GDM1 (cell line): ENCODE data around the gene NNT.
"Not testable (repeated sequence)": the region's sequence is repeated elsewhere in the genome, so short reads cannot be mapped to it uniquely, and the experiment has no call there.

Source experiments
- DNase-seq: peaks from one replicate; lab custom pipeline; 2025; lab: John Stamatoyannopoulos, UW

Gene NNT

DNA sequence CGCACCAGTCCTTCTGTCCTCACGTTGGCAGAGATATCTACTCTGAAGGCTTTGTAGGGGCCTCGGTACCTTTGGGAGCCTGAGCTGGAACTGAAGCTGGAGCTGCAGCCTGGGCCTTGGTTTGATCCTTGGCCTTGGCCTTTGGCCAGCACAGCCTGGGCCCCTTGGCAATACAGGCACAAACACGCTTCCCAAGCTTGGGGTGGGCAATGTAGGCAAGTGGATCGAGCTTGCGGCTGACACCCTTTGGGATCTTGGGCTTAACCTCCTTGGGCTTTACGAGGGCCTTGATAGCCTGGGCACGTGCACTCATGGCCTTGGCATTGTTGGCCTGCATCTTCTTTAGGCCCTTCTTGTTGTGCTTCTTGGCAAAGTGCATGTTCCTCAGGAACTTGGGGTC is 63.7 kb downstream of the NNT start:
- not testable (repeated sequence) for DNase-seq

GRCh38 chr5:43667379-43667778 is 64.4 kb downstream of the NNT start:
- not testable (repeated sequence) for DNase-seq

DNA sequence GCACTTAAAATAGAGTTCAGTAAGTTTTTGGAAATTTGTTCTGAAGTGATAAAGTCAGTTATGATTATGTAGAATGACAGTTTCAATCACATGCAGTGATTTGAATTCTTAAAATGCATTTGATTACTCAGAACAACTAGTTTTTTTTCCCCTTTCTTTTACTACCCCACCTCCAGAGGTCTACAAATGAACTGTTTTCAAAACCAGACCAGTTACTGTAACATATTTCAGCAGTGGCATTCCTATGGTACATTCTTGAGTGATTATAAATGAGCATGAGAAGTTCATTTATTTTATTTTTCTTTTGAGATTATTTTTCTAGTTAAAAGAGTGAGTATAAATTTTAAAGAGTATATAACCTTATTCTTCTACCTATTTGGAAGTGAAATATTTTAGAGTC is 71.6 kb downstream of the NNT start:
- DNase-seq: no peak

DNA sequence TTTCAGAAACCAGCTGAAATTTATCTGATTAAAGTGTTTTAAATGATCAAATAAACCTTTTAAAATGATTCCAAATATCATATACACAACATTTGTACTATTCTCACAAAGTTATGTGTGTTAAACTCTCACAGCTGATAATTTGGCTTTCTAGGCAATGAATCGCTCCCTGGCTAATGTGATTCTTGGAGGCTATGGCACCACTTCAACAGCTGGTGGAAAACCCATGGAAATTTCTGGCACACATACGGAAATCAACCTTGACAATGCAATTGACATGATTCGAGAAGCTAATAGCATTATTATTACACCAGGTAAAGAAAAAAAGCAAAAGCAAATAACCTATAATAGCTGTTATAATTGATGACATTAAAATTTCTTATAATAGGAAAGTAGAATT is 72.4 kb downstream of the NNT start:
- DNase-seq: no peak

GRCh38 chr5:43676083-43676840 is 73.3 kb downstream of the NNT start:
- DNase-seq: no peak

DNA sequence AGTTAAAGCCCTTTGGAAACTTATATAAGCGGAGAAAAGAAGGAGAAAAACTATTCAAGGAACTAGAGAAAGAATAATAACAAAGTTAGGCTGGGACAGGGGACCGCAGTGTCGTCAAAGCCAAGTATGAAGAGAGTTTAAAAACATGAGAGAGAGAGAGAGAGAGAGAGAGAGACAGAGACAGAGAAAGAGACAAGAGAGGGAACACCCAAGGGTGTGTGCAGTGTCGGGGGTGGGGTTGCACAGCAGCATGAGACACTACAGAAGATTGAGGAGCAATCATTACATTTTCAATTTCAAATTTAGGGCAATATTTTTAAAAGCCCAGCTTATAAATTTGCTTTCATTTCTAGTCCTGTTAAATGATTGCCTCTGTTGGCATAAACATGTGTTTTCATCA is 74.3 kb downstream of the NNT start:
- DNase-seq: no peak

DNA sequence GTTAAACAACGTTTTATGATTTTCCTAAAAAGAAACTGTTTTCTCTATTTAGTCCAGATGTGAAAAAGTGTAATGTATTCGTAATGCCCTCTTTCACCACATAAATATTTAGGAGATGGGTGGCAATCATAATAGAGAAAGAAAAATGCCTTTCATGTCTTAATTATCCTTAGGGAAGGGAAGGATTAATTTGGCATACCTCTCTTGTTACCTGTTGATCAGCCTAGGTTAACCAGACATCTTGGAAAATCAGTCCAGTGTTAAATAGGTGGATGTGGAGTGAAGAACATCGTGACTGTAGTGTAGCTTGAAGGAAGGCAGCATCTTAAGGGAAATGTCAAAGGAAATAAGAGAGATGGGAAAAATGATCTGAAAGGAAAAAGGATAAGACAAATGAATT is 76.2 kb downstream of the NNT start:
- no peak for DNase-seq

DNA sequence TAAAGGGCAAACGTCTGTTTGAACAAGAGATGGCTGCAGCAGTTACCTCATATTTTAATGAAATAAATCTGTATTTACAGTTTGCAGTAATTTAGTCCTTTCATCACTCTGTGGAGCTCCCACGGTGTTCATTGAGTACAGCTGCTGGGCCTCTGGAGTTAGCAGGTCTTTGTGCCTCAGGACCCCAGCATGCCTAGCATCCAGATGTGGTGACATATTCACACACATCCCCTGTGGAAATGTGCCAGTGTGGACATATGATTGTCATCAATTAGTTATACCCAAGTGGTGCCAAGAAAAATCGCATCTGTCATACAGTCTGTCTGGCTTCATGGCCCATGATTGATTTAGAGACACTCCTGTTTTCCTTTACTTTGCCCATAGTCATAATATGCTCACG is 77.3 kb downstream of the NNT start:
- DNase-seq: no peak

- DNase-seq: no peak
These were observed 81.0 kb downstream of the NNT start for GRCh38 chr5:43683884-43684471.

DNA sequence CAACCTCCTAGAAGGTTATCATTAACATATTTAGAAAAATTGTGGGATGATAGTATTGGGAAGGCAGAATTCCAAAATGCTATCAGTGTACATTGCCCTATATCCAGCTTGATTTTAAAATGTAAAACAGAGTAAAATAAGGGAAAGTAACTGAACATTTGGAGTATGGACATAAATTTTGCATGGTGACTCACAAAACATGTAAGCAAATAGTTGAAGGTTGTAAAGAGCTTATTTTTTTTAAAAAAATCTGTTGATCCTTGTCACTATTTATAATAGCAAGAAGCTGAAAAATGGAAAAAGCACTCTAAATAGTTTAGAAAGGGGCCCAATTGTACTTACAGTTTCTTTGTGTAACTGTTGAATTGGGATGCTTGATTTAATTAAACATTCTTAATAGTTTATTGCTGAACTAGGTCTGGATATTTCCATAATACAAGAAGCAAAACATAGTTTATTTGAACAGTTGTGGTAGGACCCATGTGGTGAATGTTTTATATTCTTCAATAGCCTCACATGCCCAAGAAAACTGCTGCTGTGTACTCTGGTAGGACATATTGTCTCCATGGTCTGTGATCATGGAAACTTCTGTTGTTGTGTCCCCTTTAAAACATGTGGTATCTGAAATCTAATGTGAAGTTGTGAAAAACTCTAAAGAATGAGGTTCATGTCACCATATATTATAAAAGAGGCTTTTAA is 82.4 kb downstream of the NNT start:
- no peak for DNase-seq

DNA sequence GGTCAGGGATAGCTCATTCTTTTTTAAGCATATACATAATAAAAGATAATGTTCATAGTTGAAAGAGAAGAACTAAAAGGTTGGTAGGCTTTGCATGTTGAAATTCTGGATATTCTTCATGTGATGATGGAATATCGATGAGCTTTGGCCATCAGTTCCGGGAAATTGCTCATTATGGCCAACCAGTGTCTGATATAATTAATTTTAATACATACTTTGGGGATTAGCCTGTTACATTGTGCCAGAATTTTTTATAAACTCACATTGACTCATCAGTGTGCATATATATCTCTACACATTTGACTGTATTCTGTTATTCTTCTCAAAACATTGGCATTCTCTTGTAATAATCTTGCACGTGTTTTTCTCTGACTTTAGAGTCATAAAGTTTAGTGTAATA is 84.3 kb downstream of the NNT start:
- no peak for DNase-seq

DNA sequence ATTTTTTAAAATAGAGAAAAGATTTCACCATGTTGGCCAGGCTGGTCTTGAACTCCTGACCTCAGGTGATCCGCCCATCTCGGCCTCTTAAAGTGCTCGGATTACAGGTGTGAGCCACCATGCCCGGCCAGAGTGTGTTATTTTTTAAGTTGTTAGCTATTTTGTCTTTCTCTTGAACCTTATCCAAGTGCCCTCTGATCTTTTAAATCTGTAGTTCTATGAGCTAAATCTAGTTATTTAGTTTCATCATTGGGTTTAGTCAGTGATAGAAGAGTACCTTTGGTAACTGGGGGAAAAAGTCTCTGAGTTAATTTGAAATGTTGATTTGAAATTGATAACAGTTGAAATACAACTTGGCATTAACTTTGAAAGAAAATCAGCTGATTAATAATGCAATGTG is 88.3 kb downstream of the NNT start:
- DNase-seq: no peak

GRCh38 chr5:43691893-43692292 is 88.9 kb downstream of the NNT start:
- DNase-seq: no peak

GRCh38 chr5:43693411-43693810 is 90.4 kb downstream of the NNT start:
- no peak for DNase-seq

- no peak for DNase-seq
These were observed 91.0 kb downstream of the NNT start for GRCh38 chr5:43694027-43694426.

DNA sequence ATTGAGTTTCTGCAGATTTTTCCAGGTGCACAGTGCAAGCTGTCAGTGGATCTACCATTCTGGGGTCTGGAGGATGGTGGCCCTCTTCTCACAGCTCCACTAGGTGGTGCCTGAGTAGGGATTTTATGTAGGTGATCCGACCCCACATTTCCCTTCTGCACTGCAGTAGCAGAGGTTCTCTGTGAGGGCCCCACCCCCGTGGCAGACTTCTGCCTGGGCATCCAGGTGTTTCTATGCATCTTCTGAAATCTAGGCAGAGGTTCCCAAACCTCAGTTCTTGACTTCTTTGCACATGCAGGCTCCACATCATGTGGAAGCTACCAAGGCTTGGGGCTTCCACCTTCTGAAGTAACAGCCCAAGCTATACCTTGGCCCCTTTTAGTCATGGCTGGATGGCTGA is 93.5 kb downstream of the NNT start:
- DNase-seq: not testable (repeated sequence)

DNA sequence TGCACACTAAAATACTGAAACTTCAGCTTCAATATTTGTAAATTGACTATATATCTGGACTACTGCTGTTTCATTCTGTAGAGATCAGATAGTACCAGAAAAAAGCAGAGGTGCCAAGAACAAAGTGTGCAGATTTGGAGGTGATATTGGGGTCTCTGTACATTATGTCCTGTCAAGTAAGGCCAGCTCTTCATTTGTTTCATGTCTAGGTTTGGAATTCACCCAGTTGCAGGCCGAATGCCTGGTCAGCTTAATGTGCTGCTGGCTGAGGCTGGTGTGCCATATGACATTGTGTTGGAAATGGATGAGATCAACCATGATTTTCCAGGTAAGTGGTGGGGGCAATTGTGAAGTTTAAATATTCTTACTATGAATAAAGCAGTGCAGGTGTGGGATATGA is 96.9 kb downstream of the NNT start:
- DNase-seq: no peak

GRCh38 chr5:43700601-43701000 is 97.6 kb downstream of the NNT start:
- no peak for DNase-seq

GRCh38 chr5:43701227-43701626 is 98.2 kb downstream of the NNT start:
- DNase-seq: no peak

- no peak for DNase-seq
These were observed 99.3 kb downstream of the NNT start for GRCh38 chr5:43702293-43702692.

DNA sequence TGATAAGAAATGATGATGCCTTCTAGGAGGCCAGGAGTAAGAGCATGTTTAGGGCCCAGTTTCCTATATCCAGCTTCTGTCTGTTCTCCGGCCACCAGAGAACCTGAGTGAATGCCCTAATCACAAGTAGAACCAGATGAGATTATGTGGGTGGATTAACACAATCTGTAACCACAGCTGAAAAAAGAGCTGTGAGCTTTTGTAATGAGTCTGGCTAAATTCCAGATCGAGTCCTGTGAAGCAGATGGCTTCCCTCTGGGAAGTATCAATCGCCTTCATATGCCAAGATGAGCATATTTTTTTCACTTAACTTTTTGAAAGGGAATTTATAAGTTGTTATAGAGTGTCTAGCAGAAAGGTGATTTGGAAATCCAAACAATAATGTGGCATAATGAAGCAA is 99.8 kb downstream of the NNT start:
- DNase-seq: no peak

DNA sequence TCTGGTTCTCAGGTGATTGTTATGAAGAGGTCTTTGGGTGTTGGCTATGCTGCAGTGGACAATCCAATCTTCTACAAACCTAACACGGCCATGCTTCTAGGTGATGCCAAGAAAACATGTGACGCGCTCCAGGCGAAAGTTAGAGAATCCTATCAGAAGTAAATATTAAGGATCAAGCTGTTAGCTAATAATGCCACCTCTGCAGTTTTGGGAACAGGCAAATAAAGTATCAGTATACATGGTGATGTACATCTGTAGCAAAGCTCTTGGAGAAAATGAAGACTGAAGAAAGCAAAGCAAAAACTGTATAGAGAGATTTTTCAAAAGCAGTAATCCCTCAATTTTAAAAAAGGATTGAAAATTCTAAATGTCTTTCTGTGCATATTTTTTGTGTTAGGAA is 101.3 kb downstream of the NNT start:
- DNase-seq: no peak

- not testable (repeated sequence) for DNase-seq
These were observed 103.6 kb downstream of the NNT start for GRCh38 chr5:43706576-43706975.
